Natural killer cell treated with Interleukin-12 subunit alpha and Interleukin-12 subunit beta and Interleukin-15 and Interleukin-18, amount 100 ng/mL, for 72 hours (primary cell): ENCODE data around the gene UBAP1L. TPM values are rescaled to one million over a fixed set of nuclear protein-coding genes. Genes with fewer than 3 reads are reported as not detected.
"Not testable (repeated sequence)": the region's sequence is repeated elsewhere in the genome, so short reads cannot be mapped to it uniquely, and the experiment has no call there.

ENCODE experiments used
- ATAC-seq, 2 donors: fragments of 150-1000 bp; cut with Tn5 transposase in 1 of 2; sonication (Bioruptor Pico), chemical (Tn5 transposase) in 1 of 2; 2 replicates each; pipeline ENCODE4 v1.10.0; 2021
- DNase-seq: peaks from one replicate; pipeline ENCODE4 v3.0.0; 2022; ENCODE audit warnings: low spot score
- H3K27ac Mint-ChIP-seq, 2 donors: 1 replicate in 1 of 2; 2 replicates in 1 of 2; pipeline ENCODE4 v1.8.0; 2022; ENCODE audit warnings: mixed read lengths in 2 of 2, mild to moderate bottlenecking in 1 of 2, moderate library complexity in 1 of 2
- H3K27me3 Mint-ChIP-seq, 2 donors: 1 replicate in 1 of 2; 2 replicates in 1 of 2; pipeline ENCODE4 v1.8.0; 2022; ENCODE audit warnings: mixed read lengths in 2 of 2
- H3K36me3 Mint-ChIP-seq: one replicate; pipeline ENCODE4 v1.8.0; 2022; ENCODE audit warnings: mixed read lengths
- H3K4me1 Mint-ChIP-seq, 2 donors: 1 replicate in 1 of 2; 2 replicates in 1 of 2; pipeline ENCODE4 v1.8.0; 2022; ENCODE audit warnings: low read depth in 2 of 2, mixed read lengths in 2 of 2, mild to moderate bottlenecking in 1 of 2
- H3K4me3 Mint-ChIP-seq: one replicate; pipeline ENCODE4 v1.8.0; 2022; ENCODE audit warnings: mixed read lengths
- H3K9me3 Mint-ChIP-seq: 2 replicates; pipeline ENCODE4 v1.8.0; 2022; ENCODE audit warnings: mixed read lengths
- total RNA-seq, 2 donors: library from RNA; stranded (reverse); gene quantifications; one replicate each; pipeline ENCODE4 v1.2.3, GENCODE V29; 2022

Gene UBAP1L
- total RNA-seq, 2 donors from 2014 or later, result 5.7 to 14.2 TPM

DNA sequence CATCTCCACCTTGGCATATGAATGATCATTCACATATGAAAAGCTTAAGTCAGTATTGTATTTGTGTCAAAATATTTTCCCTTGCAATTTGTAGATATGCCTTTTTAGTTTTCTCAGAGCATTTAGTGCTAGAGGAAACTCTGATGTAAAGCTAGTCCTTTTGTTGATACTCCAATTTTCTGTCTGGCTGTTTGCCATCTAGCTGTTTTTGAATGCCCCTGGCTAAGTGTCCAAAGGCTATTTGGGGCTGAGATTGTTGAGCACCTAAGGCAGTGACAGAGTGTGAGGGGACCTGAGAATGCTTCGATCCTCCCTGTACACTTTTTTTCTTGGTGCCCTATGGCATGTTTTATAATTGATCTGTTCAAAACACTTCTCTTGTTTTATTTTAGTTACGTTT lies 66.8 kb downstream of the UBAP1L start:
- H3K4me1 Mint-ChIP-seq, result peaks cover 12 to 16% of the 10 kb centered on the region in 2 donors
- H3K9me3 Mint-ChIP-seq, result no peaks in the 10 kb centered on the region
- no peak overlapping the region for H3K4me3 Mint-ChIP-seq
- H3K27me3 Mint-ChIP-seq, result peaks cover 0 to 2% of the 10 kb centered on the region in 2 donors
- no peaks in the 10 kb centered on the region for H3K36me3 Mint-ChIP-seq
- H3K27ac Mint-ChIP-seq, result no peak overlapping the region
- DNase-seq (no peak), ATAC-seq (no peak)

DNA sequence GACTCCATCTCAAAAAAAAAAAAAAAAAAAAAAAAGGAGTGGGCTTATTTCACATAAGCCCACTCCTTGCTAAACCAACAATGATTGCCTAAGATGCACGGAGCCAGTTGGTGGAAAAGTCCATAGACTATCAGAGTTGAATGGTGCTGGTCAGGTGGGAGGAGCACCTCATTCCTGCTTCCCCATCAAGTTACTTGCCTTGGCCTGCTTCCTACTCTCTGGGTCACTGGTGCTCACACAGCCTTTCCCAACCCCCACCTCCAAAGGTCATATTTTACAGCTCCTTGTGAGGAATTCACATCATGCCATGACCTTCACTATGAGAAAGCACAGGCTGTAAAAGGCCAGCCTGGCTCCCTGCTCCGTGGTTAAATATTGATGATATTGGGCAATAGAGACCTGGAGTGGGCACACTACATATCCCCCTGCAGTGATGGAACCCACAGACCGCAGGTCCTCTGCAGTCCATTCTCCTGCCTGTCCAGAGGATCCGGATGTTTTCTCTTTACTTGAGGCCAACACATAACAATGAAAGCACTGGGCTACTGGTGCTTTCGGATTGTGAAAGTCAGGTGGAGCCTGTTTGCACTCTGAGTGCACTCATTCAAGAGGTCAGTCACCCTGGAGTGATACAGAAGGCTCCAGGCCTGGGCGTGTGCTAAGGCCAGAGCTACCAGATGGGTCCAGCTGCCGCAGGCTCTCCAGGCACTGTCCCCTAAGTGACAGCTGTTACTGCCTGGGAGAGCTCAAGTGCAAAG lies 70.1 kb downstream of the UBAP1L start, which contains the start of gene SLC51B:
Gene SLC51B (plus strand): TSS at position 664 of the 758 bp plus-strand sequence. CDS start 4,618 bp downstream, outside the sequence.
- Mint-ChIP-seq H3K27ac (no peak within 1 kb of the TSS), H3K27me3 (peaks cover 0 to 2% of the 10 kb centered on the region in 2 donors), H3K9me3 (no peaks in the 10 kb centered on the region), H3K4me1 (peaks cover 7 to 10% of the 10 kb centered on the region in 2 donors), H3K4me3 (no peak within 1 kb of the TSS), H3K36me3 (no peaks in the 10 kb centered on the region)
- DNase-seq (no peak), ATAC-seq (no peak)

DNA sequence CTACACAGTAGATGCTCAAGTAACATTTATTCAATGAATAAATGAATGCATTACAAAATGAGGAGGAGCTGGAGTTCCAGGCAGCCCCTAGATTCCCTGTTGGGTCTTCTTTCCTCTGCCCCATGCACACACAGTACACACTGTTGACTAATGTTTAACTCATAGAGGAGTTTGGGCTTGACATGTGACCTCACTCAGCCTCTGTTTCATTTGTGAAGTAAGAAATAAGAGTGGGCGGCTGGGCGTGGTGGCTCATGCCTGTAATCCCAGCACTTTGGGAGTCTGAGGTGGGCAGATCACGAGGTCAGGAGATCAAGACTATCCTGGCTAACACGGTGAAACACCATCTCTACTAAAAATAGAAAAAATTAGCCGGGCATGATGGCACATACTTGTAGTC lies 70.8 kb downstream of the UBAP1L start:
- not testable (repeated sequence) for H3K4me3 Mint-ChIP-seq, ATAC-seq, H3K36me3 Mint-ChIP-seq, H3K27me3 Mint-ChIP-seq, H3K9me3 Mint-ChIP-seq, H3K27ac Mint-ChIP-seq, H3K4me1 Mint-ChIP-seq, DNase-seq

DNA sequence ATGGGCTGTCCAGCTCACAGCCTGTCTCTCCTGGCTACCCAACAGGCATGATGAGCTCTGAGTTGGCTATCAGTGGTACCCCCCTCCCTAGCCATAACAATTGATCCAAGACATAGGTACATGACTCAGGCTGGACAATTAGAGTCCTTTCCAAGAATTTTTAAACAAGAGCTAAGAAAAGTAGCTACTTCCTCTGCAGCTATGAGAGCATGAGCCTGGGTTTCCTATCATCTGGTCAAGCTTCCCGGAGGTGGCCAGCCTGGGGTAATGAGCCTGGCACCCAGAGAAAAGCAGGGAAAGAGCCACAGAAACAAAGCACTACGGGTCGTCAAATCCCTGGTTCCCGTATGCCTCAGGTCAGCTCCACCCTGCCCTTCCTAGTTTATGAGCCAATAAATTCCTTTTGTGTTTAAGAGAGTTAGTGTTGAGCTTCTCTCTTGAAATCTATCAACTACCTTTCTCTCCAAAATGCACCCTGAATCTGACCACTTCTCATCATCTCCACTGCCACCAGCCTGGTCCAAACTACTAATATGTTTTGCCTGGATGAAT lies 72.1 kb downstream of the UBAP1L start:
- H3K4me1 Mint-ChIP-seq, result no peaks in the 10 kb centered on the region
- H3K9me3 Mint-ChIP-seq, result no peaks in the 10 kb centered on the region
- no peak overlapping the region for H3K27ac Mint-ChIP-seq
- ATAC-seq (peak in 1 of 2 donors; percentile 52), DNase-seq (no peak)
- no peak overlapping the region for H3K4me3 Mint-ChIP-seq
- H3K27me3 Mint-ChIP-seq, result peaks cover 0 to 2% of the 10 kb centered on the region in 2 donors
- H3K36me3 Mint-ChIP-seq, result no peaks in the 10 kb centered on the region

Other genes with a start within 250 kb of the UBAP1L start
- 1 to 10 TPM; 3.1 to 5.0 TPM for gene ANKDD1A, start 203.3 kb downstream of the UBAP1L start, total RNA-seq
- 10 to 100 TPM; 39.1 to 67.9 TPM for gene SPG21, start 125.3 kb downstream of the UBAP1L start, total RNA-seq
- gene MTFMT, start 85.6 kb downstream of the UBAP1L start, total RNA-seq, result 10 to 100 TPM; 17.8 to 18.5 TPM
- not detected for gene SLC51B, start 69.8 kb downstream of the UBAP1L start, total RNA-seq
- not detected for gene RASL12, start 47.2 kb downstream of the UBAP1L start, total RNA-seq
- gene KBTBD13, start 38.5 kb downstream of the UBAP1L start, total RNA-seq, result not detected
- gene PDCD7, start 18.6 kb upstream of the UBAP1L start, total RNA-seq, result 10 to 100 TPM; 30.3 to 41.2 TPM
- gene CLPX, start 70.1 kb upstream of the UBAP1L start, total RNA-seq, result 10 to 100 TPM; 39.0 to 63.5 TPM
- under 1 TPM; 0.08 to 0.12 TPM for gene CILP, start 96.3 kb upstream of the UBAP1L start, total RNA-seq
- gene PARP16, start 171.7 kb upstream of the UBAP1L start, total RNA-seq, result 10 to 100 TPM in 1 of 2 donors, 1 to 10 TPM in 1; 8.5 to 12.0 TPM
- gene RNU5A-1, start 180.9 kb upstream of the UBAP1L start, total RNA-seq, result not detected
- not detected for gene RNU5B-1, start 189.5 kb upstream of the UBAP1L start, total RNA-seq